IgD-negative memory B cell (primary cell): ENCODE data around the gene SHTN1. TPM values are rescaled to one million over a fixed set of nuclear protein-coding genes. Genes with fewer than 3 reads are reported as not detected.

ENCODE experiments used
- H3K27ac Mint-ChIP-seq, 3 donors: one replicate each; pipeline ENCODE4 v1.8.0; 2020 to 2022; ENCODE audit warnings: mild to moderate bottlenecking in 3 of 3, mixed read lengths in 3 of 3, moderate library complexity in 1 of 3
- H3K27me3 Mint-ChIP-seq: one replicate; pipeline ENCODE4 v1.8.0; 2021; ENCODE audit warnings: mixed read lengths
- H3K36me3 Mint-ChIP-seq: one replicate; pipeline ENCODE4 v1.8.0; 2020; ENCODE audit warnings: mild to moderate bottlenecking, mixed read lengths
- H3K4me1 Mint-ChIP-seq, 3 donors: one replicate each; pipeline ENCODE4 v1.8.0; 2020 to 2022; ENCODE audit warnings: mixed read lengths in 3 of 3, mild to moderate bottlenecking in 1 of 3
- H3K4me3 Mint-ChIP-seq, 4 donors: one replicate each; pipeline ENCODE4 v1.8.0; 2020 to 2022; ENCODE audit warnings: mild to moderate bottlenecking in 4 of 4, mixed read lengths in 4 of 4, moderate library complexity in 3 of 4
- H3K9me3 Mint-ChIP-seq, 3 donors: one replicate each; pipeline ENCODE4 v1.8.0; 2020 to 2021; ENCODE audit warnings: mixed read lengths in 3 of 3, mild to moderate bottlenecking in 1 of 3
- polyA plus RNA-seq: library from polyadenylated mRNA; unstranded; fragments of 300-500 nt; fragmentation: Illumina TruSeq; gene quantifications from one replicate; pipeline ENCODE4 v1.2.3, GENCODE V29; 2021

The SHTN1 gene
- polyA plus RNA-seq, 1 donor from 2014 or later = 0.04 TPM

GRCh38 chr10:116880716-116881482 is 124.1 kb downstream of the SHTN1 start:
- peaks cover 3% of the 10 kb centered on the region for H3K27me3 Mint-ChIP-seq
- H3K4me3 Mint-ChIP-seq = no peak overlapping the region
- no peaks in the 10 kb centered on the region for H3K4me1 Mint-ChIP-seq
- no peaks in the 10 kb centered on the region for H3K9me3 Mint-ChIP-seq
- H3K36me3 Mint-ChIP-seq = peaks cover 1% of the 10 kb centered on the region
- H3K27ac Mint-ChIP-seq = no peak overlapping the region

DNA sequence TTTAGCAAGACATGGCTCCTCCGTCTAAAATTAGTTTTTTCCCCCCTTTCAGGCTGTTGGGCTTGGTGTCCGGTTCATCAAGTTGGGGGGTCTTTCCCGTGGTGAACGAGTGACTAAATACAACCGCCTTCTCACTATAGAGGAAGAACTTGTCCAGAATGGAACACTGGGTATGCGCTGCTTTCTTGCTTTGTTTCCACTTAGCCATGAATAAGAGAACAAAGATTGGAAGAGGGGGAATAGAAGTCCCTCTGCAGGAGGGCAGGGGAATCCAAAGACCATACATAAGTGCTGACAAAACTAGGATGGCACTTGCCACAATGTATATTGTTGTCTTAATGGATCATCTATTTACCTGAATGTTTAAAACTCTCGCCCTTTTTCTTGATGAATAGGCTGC is 125.2 kb downstream of the SHTN1 start:
- Mint-ChIP-seq H3K36me3 (peaks cover 1% of the 10 kb centered on the region), H3K9me3 (no peaks in the 10 kb centered on the region), H3K4me3 (no peak overlapping the region), H3K27ac (no peak overlapping the region), H3K4me1 (no peaks in the 10 kb centered on the region), H3K27me3 (peaks cover 3% of the 10 kb centered on the region)

DNA sequence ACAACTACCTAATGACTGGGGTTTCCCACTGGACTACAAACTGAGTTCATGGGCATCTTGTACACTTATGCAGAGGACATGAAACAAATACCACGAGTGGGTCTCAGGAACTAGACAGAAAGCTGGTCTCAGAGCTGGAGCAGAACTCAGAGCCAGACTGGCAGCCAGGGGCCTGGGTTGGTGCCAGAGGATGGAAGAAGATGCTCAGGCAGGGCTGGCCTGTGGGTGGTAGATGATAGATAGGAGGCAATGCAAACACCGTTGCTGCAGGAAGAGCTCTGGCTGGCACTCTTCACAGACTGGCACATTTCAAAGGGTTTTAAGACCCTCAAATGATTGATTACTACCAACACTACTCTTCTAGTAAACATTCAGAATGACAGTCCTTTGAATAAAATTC is 126.9 kb downstream of the SHTN1 start:
- H3K27me3 Mint-ChIP-seq = peaks cover 1% of the 10 kb centered on the region

GRCh38 chr10:116877391-116877790 is 127.6 kb downstream of the SHTN1 start:
- H3K4me3 Mint-ChIP-seq = no peak overlapping the region
- H3K9me3 Mint-ChIP-seq = peaks cover 0 to 2% (median 0%) of the 10 kb centered on the region in 3 donors
- H3K4me1 Mint-ChIP-seq = no peaks in the 10 kb centered on the region
- H3K36me3 Mint-ChIP-seq = peaks cover 1% of the 10 kb centered on the region
- no peak overlapping the region for H3K27ac Mint-ChIP-seq
- peaks cover 1% of the 10 kb centered on the region for H3K27me3 Mint-ChIP-seq

More for the DNA sequence above, 126.9 kb downstream of the SHTN1 start:
- Mint-ChIP-seq H3K4me3 (no peak overlapping the region), H3K4me1 (no peaks in the 10 kb centered on the region), H3K36me3 (peaks cover 1% of the 10 kb centered on the region), H3K9me3 (no peaks in the 10 kb centered on the region), H3K27ac (no peak overlapping the region)

DNA sequence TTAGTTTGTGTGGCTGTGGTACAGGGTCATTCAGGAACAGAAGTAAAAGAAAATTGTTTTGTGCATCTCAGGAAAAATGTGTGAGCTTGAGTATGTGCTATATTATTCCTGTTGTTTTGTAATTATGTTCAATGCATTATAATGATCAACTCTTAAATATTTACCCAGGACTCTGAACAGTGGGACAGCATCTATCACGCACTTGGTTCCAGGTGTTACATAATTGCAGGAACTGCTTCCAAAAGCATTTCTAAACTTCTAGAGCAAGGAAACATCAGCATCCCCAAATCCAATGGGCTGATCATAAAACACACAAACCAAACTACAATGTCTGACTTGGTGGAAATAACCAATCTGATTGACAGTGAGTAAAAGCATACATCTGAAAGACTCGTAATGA is 129.1 kb downstream of the SHTN1 start:
- H3K4me1 Mint-ChIP-seq = no peaks in the 10 kb centered on the region
- no peaks in the 10 kb centered on the region for H3K36me3 Mint-ChIP-seq
- no peak overlapping the region for H3K4me3 Mint-ChIP-seq
- H3K27me3 Mint-ChIP-seq = no peaks in the 10 kb centered on the region
- H3K27ac Mint-ChIP-seq = no peak overlapping the region
- peaks cover 0 to 5% (median 0%) of the 10 kb centered on the region in 3 donors for H3K9me3 Mint-ChIP-seq

DNA sequence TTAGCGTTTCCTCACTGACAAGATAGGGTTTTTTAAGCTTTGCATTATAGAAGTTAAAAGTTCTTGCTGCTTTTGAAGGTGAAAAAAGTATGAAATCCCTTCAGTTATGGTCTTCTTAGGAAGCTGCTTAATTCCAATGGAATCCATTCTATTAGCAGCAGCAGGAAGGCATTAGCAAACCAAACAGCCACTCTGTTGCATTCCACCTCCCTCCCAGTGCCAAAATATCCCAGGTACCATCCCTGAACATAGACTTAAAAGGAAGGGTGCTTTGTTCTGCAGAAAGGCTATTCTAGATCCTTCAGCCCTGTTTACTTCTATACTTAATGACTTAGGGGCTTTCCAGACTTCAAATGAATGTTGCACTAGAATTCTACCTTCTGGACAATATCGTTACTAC is 131.9 kb downstream of the SHTN1 start:
- Mint-ChIP-seq H3K4me3 (no peak overlapping the region), H3K9me3 (peaks cover 0 to 5% (median 0%) of the 10 kb centered on the region in 3 donors), H3K27ac (no peak overlapping the region), H3K4me1 (no peaks in the 10 kb centered on the region), H3K36me3 (no peaks in the 10 kb centered on the region), H3K27me3 (peaks cover 4% of the 10 kb centered on the region)

- H3K36me3 Mint-ChIP-seq = no peaks in the 10 kb centered on the region
- peaks cover 4% of the 10 kb centered on the region for H3K27me3 Mint-ChIP-seq
- H3K4me1 Mint-ChIP-seq = peaks cover 0 to 2% (median 0%) of the 10 kb centered on the region in 3 donors
- H3K4me3 Mint-ChIP-seq = no peak overlapping the region
- peaks cover 0 to 5% (median 0%) of the 10 kb centered on the region in 3 donors for H3K9me3 Mint-ChIP-seq
- no peak overlapping the region for H3K27ac Mint-ChIP-seq
These were observed 134.0 kb downstream of the SHTN1 start for GRCh38 chr10:116870949-116871348.

DNA sequence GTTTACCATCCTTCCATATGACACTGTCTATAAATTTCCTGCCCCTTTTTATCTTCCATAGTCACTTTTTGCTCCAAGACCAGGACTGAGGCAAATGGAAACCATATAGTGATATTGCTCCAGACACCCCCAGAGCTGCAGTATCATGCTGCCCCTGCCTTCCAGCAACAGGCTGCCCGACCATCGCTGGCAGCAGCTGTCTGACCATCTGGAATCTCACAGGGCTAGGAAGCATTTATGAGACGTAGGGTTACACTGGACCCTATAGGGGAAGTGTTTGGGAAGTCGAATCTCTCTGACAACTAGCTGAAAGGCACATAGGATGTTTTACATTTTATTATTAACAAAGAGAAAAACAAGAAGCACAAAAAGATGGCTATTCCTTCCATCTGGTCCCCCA is 136.3 kb downstream of the SHTN1 start:
- no peaks in the 10 kb centered on the region for H3K36me3 Mint-ChIP-seq

GRCh38 chr10:116868198-116868676 is 136.8 kb downstream of the SHTN1 start:
- H3K36me3 Mint-ChIP-seq = no peaks in the 10 kb centered on the region
- H3K27me3 Mint-ChIP-seq = peaks cover 4% of the 10 kb centered on the region
- H3K4me1 Mint-ChIP-seq = peaks cover 0 to 2% (median 0%) of the 10 kb centered on the region in 3 donors
- no peak overlapping the region for H3K27ac Mint-ChIP-seq
- peak overlapping the region in 1 of 4 donors; percentile 5 for H3K4me3 Mint-ChIP-seq
- H3K9me3 Mint-ChIP-seq = peaks cover 0 to 5% (median 0%) of the 10 kb centered on the region in 3 donors

More for the DNA sequence above, 136.3 kb downstream of the SHTN1 start:
- Mint-ChIP-seq H3K27ac (no peak overlapping the region), H3K9me3 (peaks cover 0 to 5% (median 0%) of the 10 kb centered on the region in 3 donors), H3K4me3 (no peak overlapping the region), H3K27me3 (peaks cover 4% of the 10 kb centered on the region), H3K4me1 (peaks cover 0 to 2% (median 0%) of the 10 kb centered on the region in 3 donors)

- H3K4me1 Mint-ChIP-seq = peaks cover 0 to 2% (median 0%) of the 10 kb centered on the region in 3 donors
- peaks cover 4% of the 10 kb centered on the region for H3K27me3 Mint-ChIP-seq
- no peak overlapping the region for H3K4me3 Mint-ChIP-seq
- H3K9me3 Mint-ChIP-seq = peaks cover 0 to under 1% (median 0%) of the 10 kb centered on the region in 3 donors
- no peak overlapping the region for H3K27ac Mint-ChIP-seq
- no peaks in the 10 kb centered on the region for H3K36me3 Mint-ChIP-seq
These were observed 137.9 kb downstream of the SHTN1 start for GRCh38 chr10:116866987-116867595.

GRCh38 chr10:116866066-116866465 is 138.9 kb downstream of the SHTN1 start:
- Mint-ChIP-seq H3K36me3 (no peaks in the 10 kb centered on the region), H3K27me3 (peaks cover 4% of the 10 kb centered on the region)

DNA sequence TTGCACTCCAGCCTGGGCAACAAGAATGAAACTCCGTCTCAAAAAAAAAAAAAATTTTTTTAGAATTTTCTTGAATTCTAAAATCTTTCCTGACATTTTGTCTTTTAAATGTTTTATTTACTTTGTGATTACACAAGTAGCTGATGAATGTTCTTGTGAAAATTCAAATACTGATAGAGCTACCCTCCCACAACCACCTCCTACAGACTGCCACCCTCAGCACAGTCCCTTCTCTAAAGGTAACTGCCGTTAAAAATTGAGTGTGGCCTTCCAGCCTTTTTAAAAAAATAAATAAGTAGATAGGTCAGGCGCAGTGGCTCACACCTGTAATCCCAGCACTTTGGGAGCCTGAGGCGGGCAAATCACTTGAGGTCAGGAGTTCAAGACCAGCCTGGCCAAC is 140.6 kb downstream of the SHTN1 start:
- Mint-ChIP-seq H3K36me3 (no peaks in the 10 kb centered on the region), H3K27ac (no peak overlapping the region), H3K4me3 (no peak overlapping the region), H3K4me1 (peaks cover 0 to 2% (median 0%) of the 10 kb centered on the region in 3 donors), H3K9me3 (no peaks in the 10 kb centered on the region), H3K27me3 (no peaks in the 10 kb centered on the region)

More at GRCh38 chr10:116866066-116866465, 138.9 kb downstream of the SHTN1 start:
- H3K9me3 Mint-ChIP-seq = no peaks in the 10 kb centered on the region
- H3K4me3 Mint-ChIP-seq = no peak overlapping the region
- H3K4me1 Mint-ChIP-seq = peaks cover 0 to 2% (median 0%) of the 10 kb centered on the region in 3 donors
- no peak overlapping the region for H3K27ac Mint-ChIP-seq

DNA sequence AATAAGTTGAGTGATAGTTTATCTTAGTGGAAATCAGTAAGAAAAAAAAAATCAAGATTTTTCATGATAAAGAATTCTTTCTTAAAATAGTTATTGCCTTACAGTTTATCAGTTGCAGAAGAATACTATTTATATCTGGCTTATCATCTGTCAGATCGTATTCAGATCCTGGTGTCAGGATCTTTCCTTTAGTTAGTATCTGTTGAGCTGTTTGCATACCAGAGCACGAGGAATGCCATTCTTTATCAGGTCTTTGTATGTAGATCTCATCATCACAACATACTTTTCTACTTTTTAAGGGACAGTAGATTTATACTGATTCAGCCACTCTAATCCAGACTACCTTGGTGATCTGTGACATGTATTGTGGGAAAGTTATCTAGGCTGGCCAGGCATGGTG is 143.2 kb downstream of the SHTN1 start:
- H3K36me3 Mint-ChIP-seq = no peaks in the 10 kb centered on the region
- H3K4me1 Mint-ChIP-seq = no peaks in the 10 kb centered on the region
- H3K27ac Mint-ChIP-seq = no peak overlapping the region
- no peak overlapping the region for H3K4me3 Mint-ChIP-seq
- H3K9me3 Mint-ChIP-seq = peaks cover 3 to 11% (median 6%) of the 10 kb centered on the region in 3 donors
- no peaks in the 10 kb centered on the region for H3K27me3 Mint-ChIP-seq

GRCh38 chr10:116857156-116857555 is 147.8 kb downstream of the SHTN1 start:
- Mint-ChIP-seq H3K36me3 (no peaks in the 10 kb centered on the region), H3K4me1 (no peaks in the 10 kb centered on the region), H3K27me3 (no peaks in the 10 kb centered on the region), H3K4me3 (peak overlapping the region in 1 of 4 donors; percentile 47), H3K27ac (peak overlapping the region in 1 of 3 donors; percentile 13), H3K9me3 (peaks cover 3 to 15% (median 6%) of the 10 kb centered on the region in 3 donors)

DNA sequence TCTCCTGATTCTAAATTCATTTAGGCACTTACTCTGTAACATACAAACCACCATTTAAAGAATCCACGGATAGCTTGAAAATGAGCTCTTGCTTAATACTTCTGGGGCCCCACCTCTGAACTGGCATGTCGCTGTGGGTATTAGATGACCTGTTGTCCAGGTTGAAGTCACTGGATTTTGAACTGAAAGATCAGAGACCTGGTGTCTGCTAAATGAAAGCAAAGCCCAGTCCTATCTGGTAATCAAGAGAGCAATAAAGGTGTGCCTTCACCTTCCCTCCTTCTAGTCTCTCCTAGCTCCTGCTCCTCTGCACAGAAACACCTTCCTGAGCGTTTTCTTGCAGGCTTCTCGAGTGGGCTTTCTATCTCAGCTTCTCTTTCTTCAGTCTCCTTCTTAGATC is 151.3 kb downstream of the SHTN1 start:
- Mint-ChIP-seq H3K4me1 (peaks cover 0 to 11% (median 4%) of the 10 kb centered on the region in 3 donors), H3K27me3 (peaks cover 4% of the 10 kb centered on the region), H3K27ac (no peak overlapping the region)

More for the DNA sequence above, 151.3 kb downstream of the SHTN1 start:
- peak overlapping the region in 1 of 4 donors; percentile 60 for H3K4me3 Mint-ChIP-seq
- peaks cover 3 to 15% (median 6%) of the 10 kb centered on the region in 3 donors for H3K9me3 Mint-ChIP-seq
- H3K36me3 Mint-ChIP-seq = no peaks in the 10 kb centered on the region
